Mesenchymal stem cell (in vitro differentiated cells and primary cell): ENCODE measurements around the gene RPS14.

Experiments used
- DNase-seq: peaks from one replicate; pipeline ENCODE4 v3.0.0-alpha.2; 2013
- H2AFZ ChIP-seq: one replicate; pipeline ENCODE4 v1.6.1; 2013; ENCODE audit warnings: low read depth, mild to moderate bottlenecking, control low read depth, inconsistent platforms, low read length, moderate library complexity
- H2AK5ac ChIP-seq: 2 replicates; pipeline ENCODE4 v1.6.1; 2013; ENCODE audit warnings: low read length, moderate library complexity, mild to moderate bottlenecking, inconsistent platforms; ENCODE audit not compliant: severe bottlenecking
- H2BK120ac ChIP-seq: one replicate; pipeline ENCODE4 v1.6.1; 2013; ENCODE audit warnings: low read depth, mild to moderate bottlenecking, inconsistent platforms, low read length, moderate library complexity
- H2BK12ac ChIP-seq, 2 experiments: one replicate each; pipeline ENCODE4 v1.6.1; 2013; ENCODE audit warnings: inconsistent platforms in 2 of 2, low read length in 2 of 2, mild to moderate bottlenecking in 2 of 2, moderate library complexity in 2 of 2, control low read depth in 1 of 2
- H2BK15ac ChIP-seq: one replicate; pipeline ENCODE4 v1.6.1; 2013; ENCODE audit warnings: mild to moderate bottlenecking, low read depth, inconsistent platforms; ENCODE audit not compliant: poor library complexity, severe bottlenecking
- H2BK5ac ChIP-seq: 2 replicates; pipeline ENCODE4 v1.6.1; 2013; ENCODE audit warnings: low read depth, mild to moderate bottlenecking, low read length, control low read depth, inconsistent platforms; ENCODE audit not compliant: poor library complexity, severe bottlenecking
- H3K14ac ChIP-seq, 2 experiments: one replicate each; pipeline ENCODE4 v1.6.1; 2013; ENCODE audit warnings: inconsistent platforms in 2 of 2, low read length in 2 of 2, control low read depth in 1 of 2, mild to moderate bottlenecking in 1 of 2, moderate library complexity in 1 of 2
- H3K18ac ChIP-seq, 2 experiments: one replicate each; pipeline ENCODE4 v1.6.1; 2013; ENCODE audit warnings: inconsistent platforms in 2 of 2, low read length in 2 of 2, control low read depth in 1 of 2, low read depth in 1 of 2, mild to moderate bottlenecking in 1 of 2
- H3K23ac ChIP-seq, 2 experiments: one replicate each; pipeline ENCODE4 v1.6.1; 2013; ENCODE audit warnings: inconsistent platforms in 2 of 2, low read length in 2 of 2, mild to moderate bottlenecking in 2 of 2, moderate library complexity in 2 of 2, control low read depth in 1 of 2
- H3K27ac ChIP-seq: 2 replicates; pipeline ENCODE4 v1.5.1; 2013; ENCODE audit warnings: mild to moderate bottlenecking, moderate library complexity, low read length, control low read depth, inconsistent platforms; ENCODE audit not compliant: poor library complexity, severe bottlenecking
- H3K27me3 ChIP-seq, 2 experiments: 2 replicates each; pipeline versions ENCODE4 v1.6.1 to v1.7.0; 2013; ENCODE audit warnings: low read length in 2 of 2, mild to moderate bottlenecking in 2 of 2, moderate library complexity in 2 of 2, control low read depth in 1 of 2, inconsistent platforms in 1 of 2; ENCODE audit not compliant: control insufficient read depth in 1 of 2, insufficient read depth in 1 of 2
- H3K36me3 ChIP-seq, 2 experiments: 2 replicates each; pipeline versions ENCODE4 v1.6.1 to v1.7.0; 2013; ENCODE audit warnings: low read length in 2 of 2, control low read depth in 1 of 2, inconsistent platforms in 1 of 2, low read depth in 1 of 2, mild to moderate bottlenecking in 1 of 2; ENCODE audit not compliant: insufficient read depth in 2 of 2, control insufficient read depth in 1 of 2
- H3K4ac ChIP-seq, 2 experiments: one replicate each; pipeline ENCODE4 v1.6.1; 2013; ENCODE audit warnings: inconsistent platforms in 2 of 2, low read length in 2 of 2, mild to moderate bottlenecking in 2 of 2, moderate library complexity in 2 of 2, control low read depth in 1 of 2, low read depth in 1 of 2
- H3K4me1 ChIP-seq: 2 replicates; pipeline ENCODE4 v1.6.1; 2013; ENCODE audit warnings: low read depth, low read length, control low read depth; ENCODE audit not compliant: control insufficient read depth, insufficient read depth
- H3K4me2 ChIP-seq: 2 replicates; pipeline ENCODE4 v1.6.1; 2013; ENCODE audit warnings: low read length, mild to moderate bottlenecking, inconsistent platforms; ENCODE audit not compliant: poor library complexity, severe bottlenecking
- H3K4me3 ChIP-seq, 2 experiments: 2 replicates each; pipeline versions ENCODE4 v1.5.1 to v1.7.0; 2013; ENCODE audit warnings: low read length in 2 of 2, mild to moderate bottlenecking in 2 of 2, control low read depth in 1 of 2, low read depth in 1 of 2; ENCODE audit not compliant: insufficient read depth in 1 of 2
- H3K79me1 ChIP-seq: replicated peaks from 2 replicates; pipeline ENCODE4 v1.6.1; 2013; ENCODE audit warnings: mild to moderate bottlenecking, control low read depth, low read length, inconsistent platforms; ENCODE audit not compliant: poor library complexity, severe bottlenecking
- H3K9ac ChIP-seq: 2 replicates; pipeline ENCODE4 v1.7.0; 2013; ENCODE audit warnings: mild to moderate bottlenecking, low read length, moderate library complexity
- H3K9me3 ChIP-seq: 2 replicates; pipeline ENCODE4 v1.7.0; 2013; ENCODE audit warnings: mild to moderate bottlenecking, low read length; ENCODE audit not compliant: control insufficient read depth
- H4K8ac ChIP-seq: one replicate; pipeline ENCODE4 v1.6.1; 2013; ENCODE audit warnings: inconsistent platforms, mild to moderate bottlenecking, low read length, moderate library complexity
- H4K91ac ChIP-seq: one replicate; pipeline ENCODE4 v1.6.1; 2013; ENCODE audit warnings: mild to moderate bottlenecking, low read length, inconsistent platforms
- whole genome bisulfite sequencing: methylation state at CpG from one replicate; pipeline ENCODE4 v1.1.7; 2013; ENCODE audit warnings: mixed read lengths; 5-methylcytosine and 5-hydroxymethylcytosine counted together

Gene RPS14

DNA sequence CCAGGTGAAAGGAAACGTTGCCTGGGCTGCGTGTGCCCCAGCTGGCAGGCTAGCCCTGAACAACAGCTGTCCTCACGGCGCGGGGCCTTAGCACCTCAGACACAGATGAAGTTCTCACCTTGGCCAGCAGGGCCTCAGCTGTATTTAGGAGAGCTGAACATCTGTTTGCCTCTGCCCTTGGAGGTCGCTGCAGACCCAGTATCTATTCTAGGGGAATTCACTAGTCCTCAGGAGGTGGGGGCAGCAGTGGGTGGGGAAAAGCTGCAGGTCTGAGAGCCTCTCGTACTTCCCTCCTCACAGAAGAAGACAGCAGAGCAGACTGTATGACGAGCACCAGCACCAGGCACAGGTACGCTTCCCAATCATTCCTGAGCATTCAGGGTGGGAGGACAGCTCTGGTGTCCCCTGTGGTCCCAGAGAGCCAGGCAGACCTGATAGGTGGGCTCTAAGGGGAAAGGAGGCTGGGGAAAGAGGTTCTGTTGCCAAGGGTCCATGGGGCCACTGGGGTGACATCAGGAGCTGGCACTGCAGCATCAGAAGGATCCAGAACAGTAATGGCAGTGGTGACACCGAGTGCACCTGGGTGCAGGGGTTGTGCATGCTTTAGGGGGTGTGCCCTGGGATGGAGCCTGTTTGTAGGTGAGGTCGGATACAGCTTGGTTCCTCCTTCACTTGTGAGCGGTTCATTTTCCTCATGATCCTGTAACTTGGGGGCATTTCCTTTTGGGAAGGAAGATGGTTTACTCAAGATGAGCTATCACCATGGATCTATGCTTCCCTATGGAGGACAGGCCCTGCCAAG, 50.6 kb downstream of the RPS14 start:
- Histone ChIP-seq H3K23ac (no peak overlapping the region), H3K14ac (no peak overlapping the region), H2BK5ac (no peak overlapping the region), H3K18ac (no peak overlapping the region), H3K4ac (no peak overlapping the region), H3K79me1 (peaks cover 4% of the 10 kb centered on the region), H3K36me3 (peaks cover 81 to 83% of the 10 kb centered on the region in 2 experiments), H3K4me1 (peaks cover 6% of the 10 kb centered on the region), H2AFZ (no peak overlapping the region), H2BK15ac (no peak overlapping the region), H2AK5ac (no peak overlapping the region), H3K27me3 (no peaks in the 10 kb centered on the region), H3K27ac (no peak overlapping the region), H4K8ac (no peak overlapping the region), H2BK12ac (no peak overlapping the region), H4K91ac (no peak overlapping the region), H3K4me3 (no peak overlapping the region), H3K4me2 (no peak overlapping the region), H3K9ac (no peak overlapping the region), H3K9me3 (no peaks in the 10 kb centered on the region), H2BK120ac (no peak overlapping the region)
- no peak for DNase-seq
- WGBS: 96% methylated on average over 12 of the region's 12 CpGs

GRCh38 chr5:150397782-150398721, 51.5 kb downstream of the RPS14 start:
- H3K79me1 ChIP-seq: peaks cover 4% of the 10 kb centered on the region
- H3K4ac ChIP-seq: no peak overlapping the region
- 98% methylated on average over 11 of the region's 13 CpGs for WGBS
- DNase-seq: no peak
- no peaks in the 10 kb centered on the region for H3K9me3 ChIP-seq
- no peak overlapping the region for H3K23ac ChIP-seq
- H2BK12ac ChIP-seq: no peak overlapping the region
- H4K91ac ChIP-seq: no peak overlapping the region
- H3K9ac ChIP-seq: no peak overlapping the region
- H3K27me3 ChIP-seq: no peaks in the 10 kb centered on the region
- no peak overlapping the region for H2BK5ac ChIP-seq
- no peak overlapping the region for H3K4me3 ChIP-seq
- H3K27ac ChIP-seq: no peak overlapping the region
- no peak overlapping the region for H2BK120ac ChIP-seq
- no peak overlapping the region for H3K14ac ChIP-seq
- no peak overlapping the region for H4K8ac ChIP-seq
- no peak overlapping the region for H2AK5ac ChIP-seq
- H3K36me3 ChIP-seq: peaks cover 85 to 90% of the 10 kb centered on the region in 2 experiments
- H2BK15ac ChIP-seq: no peak overlapping the region
- H3K18ac ChIP-seq: no peak overlapping the region
- no peak overlapping the region for H3K4me2 ChIP-seq
- peaks cover 11% of the 10 kb centered on the region for H3K4me1 ChIP-seq
- no peak overlapping the region for H2AFZ ChIP-seq

- Histone ChIP-seq H3K23ac (no peak overlapping the region), H2BK5ac (no peak overlapping the region), H3K4me3 (no peak overlapping the region), H4K8ac (no peak overlapping the region), H3K27me3 (no peaks in the 10 kb centered on the region), H2BK120ac (no peak overlapping the region), H2AFZ (no peak overlapping the region), H3K79me1 (peaks cover 4% of the 10 kb centered on the region), H4K91ac (no peak overlapping the region), H3K14ac (no peak overlapping the region), H3K9ac (no peak overlapping the region), H3K4ac (no peak overlapping the region), H2BK12ac (no peak overlapping the region), H3K18ac (no peak overlapping the region), H3K36me3 (peaks cover 86 to 90% of the 10 kb centered on the region in 2 experiments), H2AK5ac (no peak overlapping the region), H3K4me2 (no peak overlapping the region), H3K4me1 (peaks cover 13% of the 10 kb centered on the region), H2BK15ac (no peak overlapping the region), H3K27ac (no peak overlapping the region), H3K9me3 (no peaks in the 10 kb centered on the region)
- 90% methylated on average over 14 of the region's 14 CpGs for WGBS
- DNase-seq: peak; percentile 40
These were observed 52.3 kb downstream of the RPS14 start for GRCh38 chr5:150397146-150397781.

DNA sequence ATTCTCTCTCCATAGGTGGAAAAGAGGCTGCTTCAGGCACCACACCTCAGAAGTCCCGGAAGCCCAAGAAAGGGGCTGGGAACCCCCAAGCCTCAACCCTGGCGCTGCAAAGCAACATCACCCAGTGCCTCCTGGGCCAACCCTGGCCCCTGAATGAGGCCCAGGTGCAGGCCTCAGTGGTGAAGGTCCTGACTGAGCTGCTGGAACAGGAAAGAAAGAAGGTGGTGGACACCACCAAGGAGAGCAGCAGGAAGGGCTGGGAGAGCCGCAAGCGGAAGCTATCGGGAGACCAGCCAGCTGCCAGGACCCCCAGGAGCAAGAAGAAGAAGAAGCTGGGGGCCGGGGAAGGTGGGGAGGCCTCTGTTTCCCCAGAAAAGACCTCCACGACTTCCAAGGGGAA, 53.3 kb downstream of the RPS14 start:
- no peak overlapping the region for H2AK5ac ChIP-seq
- H2BK12ac ChIP-seq: no peak overlapping the region
- peaks cover 13% of the 10 kb centered on the region for H3K4me1 ChIP-seq
- H4K91ac ChIP-seq: no peak overlapping the region
- no peak overlapping the region for H3K4me2 ChIP-seq
- H2BK120ac ChIP-seq: no peak overlapping the region
- H2AFZ ChIP-seq: no peak overlapping the region
- 99% methylated on average over 7 of the region's 7 CpGs for WGBS
- H2BK15ac ChIP-seq: no peak overlapping the region
- H3K27ac ChIP-seq: no peak overlapping the region
- no peak overlapping the region for H2BK5ac ChIP-seq
- H3K23ac ChIP-seq: no peak overlapping the region
- DNase-seq: no peak
- no peaks in the 10 kb centered on the region for H3K27me3 ChIP-seq
- H3K9me3 ChIP-seq: no peaks in the 10 kb centered on the region
- H3K36me3 ChIP-seq: peaks cover 88 to 93% of the 10 kb centered on the region in 2 experiments
- no peak overlapping the region for H3K4me3 ChIP-seq
- no peak overlapping the region for H3K9ac ChIP-seq
- H4K8ac ChIP-seq: no peak overlapping the region
- peaks cover 4% of the 10 kb centered on the region for H3K79me1 ChIP-seq
- H3K14ac ChIP-seq: no peak overlapping the region
- H3K18ac ChIP-seq: no peak overlapping the region
- H3K4ac ChIP-seq: no peak overlapping the region
